Upper lobe of left lung (tissue), 4 donors: ENCODE measurements around the gene QPCT.

Experiments used
- CTCF ChIP-seq, 6 experiments: fragments of 450-650 bp in 4 of 6; fragments of 200-600 bp in 2 of 6; sonication (generic) in 2 of 6; IDR thresholded peaks; one replicate each; pipeline ENCODE4 v1.5.1; 2016 to 2019; ENCODE audit warnings: antibody characterized with exemption in 6 of 6
- EP300 ChIP-seq, 4 donors: sonication (generic); formaldehyde crosslinking; IDR thresholded peaks; one replicate each; pipeline ENCODE4 v1.5.1; 2017; ENCODE audit warnings: antibody characterized with exemption in 4 of 4, control low read depth in 2 of 4
- POLR2AphosphoS5 ChIP-seq, 2 donors: sonication (generic); formaldehyde crosslinking; IDR thresholded peaks; one replicate each; pipeline ENCODE4 v1.5.1; 2017; ENCODE audit warnings: antibody characterized with exemption in 2 of 2

- TF ChIP-seq EP300 (IDR thresholded peaks at IDR 0.05) (no peak), CTCF (IDR thresholded peaks at IDR 0.05) (no peak), POLR2AphosphoS5 (IDR thresholded peaks at IDR 0.05) (no peak)
Measured at GRCh38 chr2:37394796-37395555, 50.5 kb downstream of the QPCT start.
